ENCODE results near the gene SLC22A13.
"Not testable (repeated sequence)": the region's sequence is repeated elsewhere in the genome, so short reads cannot be mapped to it uniquely, and the experiment has no call there.

SLC22A13 gene

GRCh38 chr3:38227989-38228388 lies 37.6 kb upstream of the SLC22A13 start:
- H3K4me3 ChIP-seq (ENCODE audit: low read depth, low read length): no peak overlapping the region
- TF ChIP-seq, protein P1, sequence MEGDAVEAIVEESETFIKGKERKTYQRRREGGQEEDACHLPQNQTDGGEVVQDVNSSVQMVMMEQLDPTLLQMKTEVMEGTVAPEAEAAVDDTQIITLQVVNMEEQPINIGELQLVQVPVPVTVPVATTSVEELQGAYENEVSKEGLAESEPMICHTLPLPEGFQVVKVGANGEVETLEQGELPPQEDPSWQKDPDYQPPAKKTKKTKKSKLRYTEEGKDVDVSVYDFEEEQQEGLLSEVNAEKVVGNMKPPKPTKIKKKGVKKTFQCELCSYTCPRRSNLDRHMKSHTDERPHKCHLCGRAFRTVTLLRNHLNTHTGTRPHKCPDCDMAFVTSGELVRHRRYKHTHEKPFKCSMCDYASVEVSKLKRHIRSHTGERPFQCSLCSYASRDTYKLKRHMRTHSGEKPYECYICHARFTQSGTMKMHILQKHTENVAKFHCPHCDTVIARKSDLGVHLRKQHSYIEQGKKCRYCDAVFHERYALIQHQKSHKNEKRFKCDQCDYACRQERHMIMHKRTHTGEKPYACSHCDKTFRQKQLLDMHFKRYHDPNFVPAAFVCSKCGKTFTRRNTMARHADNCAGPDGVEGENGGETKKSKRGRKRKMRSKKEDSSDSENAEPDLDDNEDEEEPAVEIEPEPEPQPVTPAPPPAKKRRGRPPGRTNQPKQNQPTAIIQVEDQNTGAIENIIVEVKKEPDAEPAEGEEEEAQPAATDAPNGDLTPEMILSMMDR (conservative IDR thresholded peaks at IDR 0.05; ENCODE audit: low read depth, low read length): no peak
- peak; percentile 73 for DNase-seq (ENCODE audit: low read depth)

- TF ChIP-seq, protein P1 (conservative IDR thresholded peaks at IDR 0.05; ENCODE audit: low read depth, low read length): no peak
- no peak overlapping the region for H3K4me3 ChIP-seq (ENCODE audit: low read depth, low read length)
- DNase-seq (ENCODE audit: low read depth): no peak
Measured at GRCh38 chr3:38229036-38229435, 36.6 kb upstream of the SLC22A13 start.

DNA sequence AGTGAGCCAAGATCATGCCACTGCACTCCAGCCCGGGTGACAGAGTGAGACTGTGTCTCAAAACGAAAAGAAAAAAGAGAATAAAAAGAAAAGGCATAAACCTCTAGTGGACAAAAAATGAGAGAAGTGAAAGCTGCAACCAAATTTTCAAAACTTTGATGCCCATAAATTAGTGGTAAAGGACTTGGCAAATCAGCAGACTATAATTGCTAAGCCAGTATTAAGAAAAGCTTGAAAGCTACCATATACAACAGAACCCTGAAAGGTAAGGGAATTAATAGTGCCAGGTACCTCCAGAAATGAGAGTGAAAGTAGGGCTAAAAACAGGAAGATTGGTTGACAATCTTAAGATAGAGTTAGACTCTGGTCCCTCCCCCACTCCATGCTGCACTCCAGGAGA lies 32.9 kb upstream of the SLC22A13 start:
- TF ChIP-seq, protein P1 (conservative IDR thresholded peaks at IDR 0.05; ENCODE audit: low read depth, low read length): no peak
- H3K4me3 ChIP-seq (ENCODE audit: low read depth, low read length): no peak overlapping the region
- no peak for DNase-seq (ENCODE audit: low read depth)

GRCh38 chr3:38235466-38235865 lies 30.1 kb upstream of the SLC22A13 start:
- H3K4me3 ChIP-seq (ENCODE audit: low read depth, low read length): no peak overlapping the region
- DNase-seq (ENCODE audit: low read depth): no peak
- TF ChIP-seq, protein P1 (conservative IDR thresholded peaks at IDR 0.05; ENCODE audit: low read depth, low read length): no peak

DNA sequence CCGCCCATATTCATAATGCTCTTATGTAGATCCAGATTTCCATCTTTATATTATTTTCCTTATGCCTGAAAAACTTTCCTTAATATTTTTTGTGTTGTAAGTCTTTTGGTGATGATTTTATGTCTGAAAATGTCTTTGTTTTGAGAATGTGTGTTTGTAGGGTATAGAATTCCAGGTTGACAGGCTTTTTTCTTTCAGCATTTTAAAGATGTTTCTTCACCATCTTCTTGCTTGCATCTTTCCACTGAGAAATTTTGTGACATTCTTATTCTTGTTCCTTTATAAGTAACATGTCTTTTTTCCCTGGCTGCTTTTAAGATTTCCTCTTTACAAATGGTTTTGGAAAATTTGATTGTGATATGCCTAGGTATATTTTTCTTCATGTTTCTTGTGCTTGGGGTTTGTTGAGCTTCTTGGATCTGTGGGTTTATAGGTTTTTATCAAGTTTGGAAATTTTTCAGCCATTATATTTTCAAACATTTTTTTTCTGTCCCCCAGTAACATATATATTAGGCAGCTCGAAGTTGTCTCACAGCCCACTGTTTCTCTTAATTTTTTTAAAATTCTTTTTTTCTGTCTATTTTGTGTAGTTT lies 27.1 kb upstream of the SLC22A13 start:
- H3K4me3 ChIP-seq (ENCODE audit: low read depth, low read length): no peak overlapping the region
- TF ChIP-seq, protein P1 (conservative IDR thresholded peaks at IDR 0.05; ENCODE audit: low read depth, low read length): no peak
- DNase-seq (ENCODE audit: low read depth): no peak

GRCh38 chr3:38242812-38243211 lies 22.8 kb upstream of the SLC22A13 start:
- not testable (repeated sequence) for H3K4me3 ChIP-seq (ENCODE audit: low read depth, low read length); DNase-seq (ENCODE audit: low read depth)

GRCh38 chr3:38245930-38246329 lies 19.7 kb upstream of the SLC22A13 start:
- TF ChIP-seq, protein P1 (conservative IDR thresholded peaks at IDR 0.05; ENCODE audit: low read depth, low read length): no peak
- no peak overlapping the region for H3K4me3 ChIP-seq (ENCODE audit: low read depth, low read length)
- DNase-seq (ENCODE audit: low read depth): peak; percentile 11
